ENCODE data around the gene CST4.

Gene CST4

GRCh38 chr20:23670361-23670760, 18.5 kb downstream of the CST4 start:
- FAIRE-seq (no peak), DNase-seq (ENCODE audit: insufficient read length, low spot score) (no peak)
- no peak for TF ChIP-seq CTCF (IDR thresholded peaks at IDR 0.05; ENCODE audit: insufficient read depth, missing control alignments)

GRCh38 chr20:23669866-23670265, 19.0 kb downstream of the CST4 start:
- TF ChIP-seq CTCF (IDR thresholded peaks at IDR 0.05; ENCODE audit: insufficient read depth, missing control alignments): no peak
- no peak for DNase-seq (ENCODE audit: insufficient read length, low spot score)
- FAIRE-seq: no peak

- FAIRE-seq: no peak
- TF ChIP-seq CTCF (IDR thresholded peaks at IDR 0.05; ENCODE audit: insufficient read depth, missing control alignments): no peak
- no peak for DNase-seq (ENCODE audit: insufficient read length, low spot score)
Observed at GRCh38 chr20:23669327-23669726, 19.5 kb downstream of the CST4 start.

- peak; percentile 63 for TF ChIP-seq CTCF (IDR thresholded peaks at IDR 0.05; ENCODE audit: insufficient read depth, missing control alignments)
- no peak for FAIRE-seq
- peak; percentile 27 for DNase-seq (ENCODE audit: insufficient read length, low spot score)
Observed at GRCh38 chr20:23668477-23668951, 20.3 kb downstream of the CST4 start.

GRCh38 chr20:23667666-23668065, 21.2 kb downstream of the CST4 start:
- DNase-seq (ENCODE audit: insufficient read length, low spot score): no peak
- FAIRE-seq: no peak
- TF ChIP-seq CTCF (IDR thresholded peaks at IDR 0.05; ENCODE audit: insufficient read depth, missing control alignments): no peak

- no peak for FAIRE-seq
- no peak for DNase-seq (ENCODE audit: insufficient read length, low spot score)
- no peak for TF ChIP-seq CTCF (IDR thresholded peaks at IDR 0.05; ENCODE audit: insufficient read depth, missing control alignments)
Observed at GRCh38 chr20:23666698-23667097, 22.1 kb downstream of the CST4 start.

GRCh38 chr20:23666189-23666588, 22.6 kb downstream of the CST4 start:
- no peak for TF ChIP-seq CTCF (IDR thresholded peaks at IDR 0.05; ENCODE audit: insufficient read depth, missing control alignments)
- FAIRE-seq (no peak), DNase-seq (ENCODE audit: insufficient read length, low spot score) (no peak)

Measured in D721Med (cell line).